HepG2 (cell line): Measurements from ENCODE around the gene NR1H3. TPM values are rescaled to one million over a fixed set of nuclear protein-coding genes. Genes with fewer than 3 reads are reported as not detected.

Experiments
- AKNA ChIP-seq: sonication (generic); formaldehyde crosslinking; IDR thresholded peaks from 2 replicates; pipeline ENCODE4 v1.4.0; 2020; ENCODE audit warnings: missing genetic modification reagents, borderline replicate concordance
- CTCF ChIP-seq: sonication (generic); formaldehyde crosslinking; IDR thresholded peaks from 2 replicates; pipeline ENCODE4 v1.5.0; 2020; ENCODE audit warnings: mild to moderate bottlenecking, missing genetic modification reagents, moderate library complexity
- ELF1 ChIP-seq: sonication (generic); formaldehyde crosslinking; IDR thresholded peaks from 2 replicates; pipeline ENCODE4 v1.4.0; 2020; ENCODE audit warnings: missing genetic modification reagents
- FOXA1 ChIP-seq, 2 experiments: fragments of 450-650 bp in 1 of 2; sonication (generic) in 1 of 2; formaldehyde crosslinking in 1 of 2; IDR thresholded peaks; 2 replicates each; pipeline versions ENCODE4 v1.4.0 to v1.6.1; 2016 to 2020; ENCODE audit warnings: missing genetic modification reagents in 1 of 2
- GTF2F1 ChIP-seq: fragments of 150-350 bp; IDR thresholded peaks from 2 replicates; pipeline ENCODE4 v1.6.1; 2014; ENCODE audit warnings: low read length
- HHEX ChIP-seq: IDR thresholded peaks from 2 replicates; pipeline ENCODE4 v1.6.1; 2016; ENCODE audit warnings: control low read depth
- IKZF4 ChIP-seq: sonication (generic); formaldehyde crosslinking; IDR thresholded peaks from 2 replicates; pipeline ENCODE4 v1.5.1; 2020; ENCODE audit warnings: borderline replicate concordance, mild to moderate bottlenecking, low read depth, missing genetic modification reagents; ENCODE audit errors: not compliant biosample characterization
- JUND ChIP-seq: sonication (generic); formaldehyde crosslinking; IDR thresholded peaks from 2 replicates; pipeline ENCODE4 v1.8.0; 2022; ENCODE audit warnings: mild to moderate bottlenecking, missing genetic modification reagents
- MAFF ChIP-seq: IDR thresholded peaks from 2 replicates; pipeline ENCODE4 v1.6.1; 2011; ENCODE audit warnings: low read depth, low read length, improper control_type of control experiment
- MED13 ChIP-seq: sonication (generic); formaldehyde crosslinking; IDR thresholded peaks from 2 replicates; pipeline ENCODE4 v1.5.0; 2020; ENCODE audit warnings: missing genetic modification reagents
- NAIF1 ChIP-seq: sonication (generic); formaldehyde crosslinking; IDR thresholded peaks from 2 replicates; pipeline ENCODE4 v1.5.0; 2020; ENCODE audit warnings: mild to moderate bottlenecking, missing genetic modification reagents, borderline replicate concordance
- NPAS2 ChIP-seq: sonication (generic); formaldehyde crosslinking; IDR thresholded peaks from 2 replicates; pipeline ENCODE4 v1.8.0; 2022; ENCODE audit warnings: mild to moderate bottlenecking, missing genetic modification reagents, borderline replicate concordance
- PRPF4 ChIP-seq: fragments of 200-400 bp; formaldehyde crosslinking; IDR thresholded peaks from 2 replicates; pipeline ENCODE4 v1.6.1; 2016; ENCODE audit warnings: low read length, low read depth; ENCODE audit not compliant: poor library complexity, severe bottlenecking
- PTBP1 ChIP-seq: fragments of 200-400 bp; formaldehyde crosslinking; IDR thresholded peaks from 2 replicates; pipeline ENCODE4 v1.6.1; 2018; ENCODE audit warnings: low read length, low read depth; ENCODE audit not compliant: poor library complexity, severe bottlenecking
- SP140L ChIP-seq: sonication (generic); formaldehyde crosslinking; IDR thresholded peaks from 2 replicates; pipeline ENCODE4 v1.4.0; 2020; ENCODE audit warnings: missing genetic modification reagents, borderline replicate concordance
- ZFY ChIP-seq: sonication (generic); formaldehyde crosslinking; IDR thresholded peaks from 2 replicates; pipeline ENCODE4 v1.4.0; 2020; ENCODE audit warnings: missing genetic modification reagents
- ZNF138 ChIP-seq: sonication (generic); formaldehyde crosslinking; IDR thresholded peaks from 2 replicates; pipeline ENCODE4 v1.5.0; 2020; ENCODE audit warnings: mild to moderate bottlenecking, low read depth, missing genetic modification reagents
- ZNF251 ChIP-seq: sonication (generic); formaldehyde crosslinking; IDR thresholded peaks from 2 replicates; pipeline ENCODE4 v1.9.0; 2021; ENCODE audit warnings: mild to moderate bottlenecking, missing genetic modification reagents
- ZNF33A ChIP-seq: sonication (generic); formaldehyde crosslinking; IDR thresholded peaks from 2 replicates; pipeline ENCODE4 v1.5.1; 2020; ENCODE audit warnings: missing genetic modification reagents, mild to moderate bottlenecking, moderate library complexity, borderline replicate concordance
- ZNF570 ChIP-seq: sonication (generic); formaldehyde crosslinking; IDR thresholded peaks from 2 replicates; pipeline ENCODE4 v1.4.0; 2020; ENCODE audit warnings: mild to moderate bottlenecking, missing genetic modification reagents, borderline replicate concordance
- ZNF83 ChIP-seq: sonication (generic); formaldehyde crosslinking; IDR thresholded peaks from 2 replicates; pipeline ENCODE4 v1.4.0; 2020; ENCODE audit warnings: missing genetic modification reagents, mild to moderate bottlenecking, borderline replicate concordance
- polyA plus RNA-seq, 8 experiments: library from polyadenylated mRNA; depleted of rRNA in 3 of 8; stranded (reverse) in 7 of 8; unstranded in 1 of 8; fragments of >200 nt; fragmentation: Illumina TruSeq in 4 of 8; extraction: Trizol in 4 of 8; gene quantifications; 2 replicates each; pipeline versions ENCODE4 v1.2.1 to v1.2.3, GENCODE V29; 2011 to 2016; ENCODE audit warnings: low read depth in 4 of 8, missing spikeins in 1 of 8, mixed read lengths in 1 of 8; ENCODE audit not compliant: insufficient read depth in 1 of 8
- total RNA-seq, 5 experiments: library from RNA; depleted of rRNA; stranded (reverse); fragments of >200 nt; fragmentation: Illumina TruSeq; extraction: Trizol; gene quantifications; 2 replicates each; pipeline ENCODE4 v1.2.3, GENCODE V29; 2016; ENCODE audit warnings: low read depth in 1 of 5
- TF ChIP-seq, protein P1 (sequence below): sonication (generic); formaldehyde crosslinking; IDR thresholded peaks from 2 replicates; pipeline ENCODE4 v1.4.0; 2020; ENCODE audit warnings: missing genetic modification reagents

Gene NR1H3
- total and polyA plus RNA-seq, 2 of the 13 experiments (the other 11 are each of a cell fraction or from before 2014, with no cell fraction given) = 41.8 to 102 TPM

- TF ChIP-seq AKNA = no peak
- no peak for TF ChIP-seq ELF1 (CRISPR knock-in tag)
- TF ChIP-seq MAFF = no peak
- peak; percentile 74 for TF ChIP-seq ZFY (CRISPR knock-in tag)
- TF ChIP-seq ZNF33A (CRISPR knock-in tag) = no peak
- no peak for TF ChIP-seq NAIF1 (CRISPR knock-in tag)
- TF ChIP-seq ZNF251 (CRISPR knock-in tag) = no peak
- TF ChIP-seq, protein P1, sequence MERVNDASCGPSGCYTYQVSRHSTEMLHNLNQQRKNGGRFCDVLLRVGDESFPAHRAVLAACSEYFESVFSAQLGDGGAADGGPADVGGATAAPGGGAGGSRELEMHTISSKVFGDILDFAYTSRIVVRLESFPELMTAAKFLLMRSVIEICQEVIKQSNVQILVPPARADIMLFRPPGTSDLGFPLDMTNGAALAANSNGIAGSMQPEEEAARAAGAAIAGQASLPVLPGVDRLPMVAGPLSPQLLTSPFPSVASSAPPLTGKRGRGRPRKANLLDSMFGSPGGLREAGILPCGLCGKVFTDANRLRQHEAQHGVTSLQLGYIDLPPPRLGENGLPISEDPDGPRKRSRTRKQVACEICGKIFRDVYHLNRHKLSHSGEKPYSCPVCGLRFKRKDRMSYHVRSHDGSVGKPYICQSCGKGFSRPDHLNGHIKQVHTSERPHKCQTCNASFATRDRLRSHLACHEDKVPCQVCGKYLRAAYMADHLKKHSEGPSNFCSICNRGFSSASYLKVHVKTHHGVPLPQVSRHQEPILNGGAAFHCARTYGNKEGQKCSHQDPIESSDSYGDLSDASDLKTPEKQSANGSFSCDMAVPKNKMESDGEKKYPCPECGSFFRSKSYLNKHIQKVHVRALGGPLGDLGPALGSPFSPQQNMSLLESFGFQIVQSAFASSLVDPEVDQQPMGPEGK (CRISPR knock-in tag) = peak; percentile 56; the same call in 1 of the 2 replicates
- no peak for TF ChIP-seq MED13 (CRISPR knock-in tag)
- TF ChIP-seq NPAS2 (CRISPR knock-in tag) = no peak
- no peak for TF ChIP-seq FOXA1 (IDR thresholded peaks at IDR 0.05)
- no peak for TF ChIP-seq FOXA1 (CRISPR knock-in tag; IDR thresholded peaks at IDR 0.05)
- TF ChIP-seq PTBP1 = no peak
- no peak for TF ChIP-seq HHEX (CRISPR knock-in tag)
- TF ChIP-seq ZNF138 (CRISPR knock-in tag) = no peak
- TF ChIP-seq IKZF4 (CRISPR knock-in tag) = no peak
- TF ChIP-seq SP140L = no peak
- no peak for TF ChIP-seq JUND
- no peak for TF ChIP-seq ZNF570
- no peak for TF ChIP-seq GTF2F1
- TF ChIP-seq ZNF83 (CRISPR knock-in tag) = no peak
- TF ChIP-seq CTCF (CRISPR knock-in tag) = peak; percentile 35; the same call in 1 of the 2 replicates
- TF ChIP-seq PRPF4 = no peak
These were observed 12.1 kb downstream of the NR1H3 start, which contains the start of gene MADD (continued) for GRCh38 chr11:47269829-47270305.
